Medulla oblongata (tissue), 1 donor: ENCODE results near the gene RAD51B.
"Not testable (repeated sequence)": the region's sequence is repeated elsewhere in the genome, so short reads cannot be mapped to it uniquely, and the experiment has no call there.

Experiments
- DNase-seq: peaks from one replicate; pipeline ENCODE4 v3.0.0-alpha.2; 2015; ENCODE audit errors: extremely low spot score

Gene RAD51B

DNA sequence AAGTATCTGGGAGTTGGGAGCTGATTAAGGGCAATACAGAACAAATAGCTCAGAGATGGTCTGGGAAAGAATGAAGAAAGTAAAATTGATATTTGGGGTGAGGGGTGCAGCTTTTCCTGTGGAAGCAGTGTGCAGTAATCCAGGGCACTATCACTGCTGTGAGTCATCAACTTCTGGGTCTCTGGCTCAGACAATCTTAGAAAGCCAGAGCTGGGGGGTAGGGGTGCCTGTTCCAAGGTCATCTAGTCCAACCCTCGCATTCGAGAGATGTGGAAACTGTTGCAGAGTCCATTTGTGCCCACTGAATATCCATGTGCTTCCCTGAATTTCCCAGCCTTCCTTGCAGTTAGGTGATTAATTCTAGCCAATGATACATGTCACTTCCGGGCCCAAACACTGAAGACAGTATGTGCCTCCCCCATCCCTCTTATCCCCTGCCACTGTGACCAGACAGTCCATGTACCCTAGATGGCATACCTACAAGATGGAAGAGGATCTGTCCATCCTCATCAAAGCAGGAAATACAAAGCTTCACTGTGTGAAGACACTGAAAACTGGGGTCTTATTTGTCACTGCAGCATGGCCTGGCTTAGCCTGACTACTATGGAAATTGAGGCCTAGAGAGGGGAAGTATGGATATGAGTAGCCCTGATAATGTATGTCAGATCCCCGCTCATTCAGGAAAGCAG is 921.4 kb downstream of the RAD51B start:
- no peak for DNase-seq

DNA sequence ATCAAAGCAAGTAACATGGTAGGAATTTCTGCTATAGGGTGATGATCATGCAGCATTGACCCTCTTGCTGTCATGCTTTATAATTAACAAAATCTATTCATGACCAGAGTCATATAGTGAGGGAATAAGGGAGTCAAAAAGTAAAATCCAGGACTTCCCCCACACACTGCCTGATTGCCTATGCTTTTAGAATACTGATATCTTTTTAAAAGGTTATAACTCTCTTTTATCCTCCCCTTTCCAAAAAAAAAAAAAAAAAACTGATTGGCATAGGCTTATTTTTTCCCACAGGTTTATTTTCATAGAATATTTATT is 921.9 kb downstream of the RAD51B start:
- no peak for DNase-seq

DNA sequence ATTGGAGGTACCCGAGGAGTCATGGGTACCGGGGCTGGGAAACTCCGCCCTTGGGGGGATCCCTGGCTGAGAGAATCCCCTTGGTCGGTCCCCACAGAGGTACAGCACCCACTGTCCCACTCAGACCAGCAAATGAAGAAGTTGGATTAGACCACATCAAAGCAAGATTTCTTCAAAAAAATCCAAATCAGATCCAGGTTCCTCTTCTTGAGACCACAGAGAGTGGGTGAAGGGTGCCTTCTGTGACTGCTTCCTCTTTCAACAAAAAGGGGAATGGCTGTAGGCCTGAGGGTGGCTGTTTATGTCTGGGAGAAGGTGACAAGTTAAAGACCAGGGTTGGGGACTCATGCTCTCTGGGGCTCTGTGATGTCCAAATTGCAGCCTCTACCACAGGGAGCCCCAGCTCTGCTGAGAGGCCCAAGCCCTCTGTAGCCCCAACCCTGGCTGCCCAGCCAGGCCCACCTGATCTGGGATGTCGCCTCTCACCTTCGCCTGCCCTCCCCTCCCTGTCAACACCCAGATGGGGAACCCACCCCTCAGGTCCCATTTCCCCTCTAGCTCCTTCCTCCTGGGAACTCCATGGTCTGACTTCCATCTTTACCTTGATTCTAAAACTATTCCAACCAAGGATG is 922.4 kb downstream of the RAD51B start:
- DNase-seq: peak; percentile 90

DNA sequence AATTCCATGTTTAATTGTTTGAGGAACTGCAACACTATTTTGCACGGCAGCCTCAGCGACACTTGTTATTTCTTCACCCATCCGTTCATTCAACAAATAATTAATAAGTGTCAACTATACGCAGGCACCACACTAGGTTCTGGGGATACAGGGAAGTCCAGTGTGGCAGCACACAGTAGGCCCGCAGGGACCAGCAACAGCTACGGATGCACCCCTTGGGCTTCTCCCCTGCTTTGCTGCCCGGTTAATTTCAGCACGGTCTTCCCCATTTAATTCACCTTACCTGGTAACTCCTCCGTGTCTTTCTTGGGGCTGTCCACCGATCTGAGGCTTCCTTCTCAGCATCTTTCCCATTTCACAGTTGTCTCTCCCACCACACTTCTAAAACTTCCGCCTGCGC is 925.0 kb downstream of the RAD51B start:
- DNase-seq: no peak

DNA sequence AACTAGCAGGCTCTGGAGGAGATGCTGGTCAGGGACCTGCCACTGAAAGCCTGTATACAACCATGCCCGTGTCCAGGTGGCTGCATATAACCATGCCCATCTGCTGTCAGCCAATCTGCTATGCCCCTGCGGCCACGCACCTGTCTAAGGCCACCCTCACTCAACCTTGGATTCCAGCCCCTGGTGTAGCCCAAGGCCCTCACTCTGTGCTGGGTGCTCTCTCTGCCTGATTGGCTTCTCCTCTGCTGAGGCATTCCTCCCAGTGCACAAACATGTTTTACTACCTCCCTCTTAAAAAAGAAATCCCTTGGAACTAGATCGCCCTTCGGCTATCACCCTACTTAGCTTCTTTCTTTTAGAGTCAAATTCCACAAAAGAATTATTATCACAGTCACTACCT is 927.8 kb downstream of the RAD51B start:
- no peak for DNase-seq

DNA sequence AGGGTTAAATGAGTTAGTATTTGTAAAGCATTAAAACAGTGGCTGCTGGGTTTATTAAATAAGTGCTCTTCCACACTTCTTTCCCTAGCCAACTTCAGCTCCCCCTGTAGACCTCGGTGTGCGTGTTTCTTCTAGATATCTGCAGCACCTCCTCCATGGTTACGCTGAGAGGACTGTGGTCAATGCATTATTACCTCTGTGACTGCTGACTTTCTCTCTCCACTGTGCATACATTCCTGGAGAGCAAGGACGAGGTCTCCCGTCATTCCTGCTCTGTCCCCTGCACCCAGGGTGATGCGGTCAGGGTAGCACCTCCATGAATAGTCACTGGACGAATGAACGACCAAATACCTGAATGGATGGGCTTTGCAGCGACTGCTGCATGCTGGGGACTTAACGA is 928.7 kb downstream of the RAD51B start:
- no peak for DNase-seq

DNA sequence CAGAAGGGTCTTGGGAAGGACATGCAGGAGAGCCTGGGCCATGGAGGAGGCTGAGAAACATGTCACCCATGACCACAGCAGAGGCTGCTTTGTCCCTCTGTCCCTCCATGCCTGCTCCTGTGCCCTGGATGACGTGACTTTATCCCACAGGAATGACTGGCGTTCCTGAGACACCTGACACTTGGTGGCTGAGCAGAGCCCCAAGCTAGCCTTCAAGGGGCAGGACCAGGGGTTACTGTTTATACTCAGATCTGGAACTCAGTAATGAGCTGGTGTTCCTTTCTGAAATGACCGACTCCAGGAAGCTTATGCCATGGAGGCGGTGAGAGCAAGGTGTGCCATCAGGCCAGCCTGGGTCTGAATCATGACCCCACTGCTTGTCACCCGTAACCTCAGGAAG is 929.1 kb downstream of the RAD51B start:
- no peak for DNase-seq

DNA sequence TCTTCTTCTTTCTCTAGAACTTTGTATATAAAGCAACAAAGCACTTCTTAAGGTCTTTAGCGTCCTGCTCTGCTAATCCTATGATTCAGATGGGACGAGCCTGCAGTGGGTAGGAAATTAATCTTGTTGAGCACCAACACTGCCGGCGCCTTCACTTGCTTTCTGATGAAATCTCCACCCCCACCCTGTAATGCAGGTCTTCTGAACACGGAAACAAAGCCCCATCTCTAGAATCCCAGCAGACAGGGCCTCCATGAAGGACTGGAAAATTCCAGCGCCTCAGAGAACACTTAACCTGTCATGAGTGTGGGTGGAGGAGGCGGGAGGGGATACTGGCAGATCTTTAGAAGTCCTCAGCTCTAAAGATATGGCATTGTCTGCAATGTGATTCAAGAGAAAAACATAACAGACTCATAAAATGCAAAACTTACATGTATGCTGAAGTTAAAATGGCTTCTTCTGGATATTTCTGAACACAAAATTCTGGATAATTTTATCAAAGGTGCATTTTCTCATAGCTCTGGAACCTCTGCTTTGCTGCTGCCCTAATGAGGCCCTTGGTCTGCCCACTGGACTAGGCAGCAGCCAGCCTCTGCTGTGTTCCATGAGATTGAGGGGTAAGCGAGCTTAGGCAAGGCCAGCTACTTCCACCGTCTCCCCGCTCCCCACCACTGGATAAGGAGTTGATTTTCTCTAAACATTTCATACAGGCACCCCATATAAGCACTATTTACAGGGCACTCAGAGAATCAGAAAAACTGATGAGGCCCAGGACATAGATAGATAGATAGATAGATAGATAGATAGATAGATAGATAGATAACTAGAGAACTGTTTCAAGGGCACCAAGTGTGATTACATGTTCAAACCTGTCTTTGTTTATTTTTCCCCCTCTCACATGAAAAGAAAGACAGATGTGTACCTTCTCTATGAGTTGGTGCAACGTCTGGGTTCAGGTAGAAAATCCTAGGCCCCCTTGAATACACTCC is 930.2 kb downstream of the RAD51B start:
- DNase-seq: no peak

DNA sequence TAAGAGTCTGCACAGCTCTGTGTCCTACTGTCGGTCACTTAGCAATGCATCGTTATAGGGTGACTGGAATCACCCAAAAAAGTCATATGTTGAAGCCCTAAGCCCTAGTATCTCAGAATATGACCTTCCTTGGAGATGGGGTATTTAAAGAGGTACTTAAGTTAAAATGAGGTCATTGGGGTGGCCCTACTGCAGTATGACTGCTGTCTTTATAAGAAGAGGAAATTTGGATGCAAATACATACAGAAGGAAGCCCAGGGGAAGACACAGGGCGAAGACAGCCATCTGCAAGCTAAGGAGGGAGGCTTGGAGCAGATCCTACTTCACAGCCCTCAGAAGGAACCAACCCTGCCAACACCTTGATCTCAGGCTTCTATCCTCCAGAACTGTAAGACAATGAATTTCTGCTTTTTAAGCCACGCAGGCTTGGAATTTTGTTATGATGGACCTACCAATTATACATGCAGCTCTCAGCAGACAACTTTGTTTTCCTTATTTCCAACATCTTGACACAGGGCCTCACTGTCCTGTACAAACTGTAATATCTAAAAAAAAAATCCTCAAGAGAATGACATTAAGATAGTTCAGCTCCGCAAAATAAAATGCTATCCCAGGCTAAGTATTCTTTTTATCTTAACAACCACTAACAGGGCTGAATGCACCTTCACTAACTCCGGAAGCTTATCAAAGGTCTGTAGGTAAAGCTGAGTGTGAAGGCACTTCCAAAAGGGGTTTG is 932.9 kb downstream of the RAD51B start:
- DNase-seq: no peak

DNA sequence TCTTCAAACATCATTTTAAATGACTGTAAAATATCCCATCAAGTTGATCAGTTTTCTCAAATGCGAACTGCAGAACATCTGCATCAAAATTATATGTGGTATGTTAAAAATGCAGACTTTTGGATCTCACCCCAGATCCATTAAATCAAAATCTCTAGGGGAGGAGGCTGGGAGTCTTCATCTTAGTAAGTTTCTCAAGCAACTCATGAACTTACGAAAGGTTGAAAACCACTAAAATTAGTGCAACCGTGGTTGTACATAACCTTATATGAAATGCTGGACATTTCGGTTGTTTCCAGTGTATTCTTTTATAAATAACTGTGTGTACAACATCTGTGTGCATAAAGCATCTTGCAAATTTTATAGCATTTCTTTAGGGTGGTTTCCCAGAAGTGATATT is 934.1 kb downstream of the RAD51B start:
- no peak for DNase-seq

DNA sequence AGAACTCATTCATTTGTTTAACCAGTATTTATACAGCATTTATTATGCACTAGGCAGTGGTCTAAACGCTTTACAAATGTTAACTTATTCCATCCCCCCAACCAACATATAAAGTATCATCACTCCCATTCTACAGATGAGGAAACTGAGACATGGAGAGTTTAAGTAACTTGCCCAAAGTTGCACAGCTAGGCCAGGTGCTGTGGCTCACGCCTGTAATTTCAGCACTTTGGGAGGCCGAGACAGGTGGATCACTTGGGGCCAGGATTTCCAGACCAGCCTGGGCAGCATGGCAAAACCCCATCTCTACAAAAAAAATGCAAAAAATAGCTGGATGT is 935.4 kb downstream of the RAD51B start:
- DNase-seq: no peak

DNA sequence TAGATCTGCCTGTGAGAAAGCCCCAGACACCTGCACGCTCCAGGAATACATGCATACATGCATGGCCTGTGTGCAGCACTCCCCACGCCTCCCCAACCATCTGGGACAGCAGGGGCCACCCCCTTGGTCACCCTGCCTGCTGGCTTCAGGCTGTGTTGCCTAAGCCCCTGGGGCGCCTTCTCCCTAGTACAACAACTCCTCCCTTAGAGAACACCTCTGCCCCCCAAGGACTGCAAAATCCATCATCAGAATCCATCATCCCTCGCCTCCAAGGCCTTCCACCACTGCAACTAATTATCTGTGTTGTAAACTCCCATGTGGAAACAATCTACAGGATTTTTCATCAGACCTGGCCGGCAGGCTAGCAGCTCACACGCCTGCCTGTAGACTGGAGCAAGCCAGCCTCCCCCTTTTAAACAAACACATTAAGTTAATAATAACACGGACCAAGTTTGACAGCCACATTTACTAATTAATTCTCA is 936.5 kb downstream of the RAD51B start:
- DNase-seq: no peak

DNA sequence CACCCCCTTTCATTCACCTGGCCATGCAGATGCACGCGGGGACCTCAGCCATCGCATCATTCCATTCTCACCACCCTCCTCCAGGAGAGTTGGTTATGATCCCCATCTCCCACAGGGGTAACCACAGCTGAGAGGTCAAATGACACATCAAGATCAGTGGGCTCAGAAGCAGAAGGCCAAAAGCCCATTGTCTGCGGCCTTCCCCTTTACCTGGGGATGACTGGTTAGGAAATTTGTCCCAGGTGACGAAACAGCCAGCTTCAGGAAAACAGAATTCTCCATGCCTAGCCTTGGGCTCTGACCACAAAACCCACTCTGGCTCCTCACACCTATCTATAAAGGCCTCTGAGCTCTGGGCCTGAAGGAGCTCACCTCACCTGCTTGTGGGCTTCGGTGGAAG is 937.2 kb downstream of the RAD51B start:
- no peak for DNase-seq

DNA sequence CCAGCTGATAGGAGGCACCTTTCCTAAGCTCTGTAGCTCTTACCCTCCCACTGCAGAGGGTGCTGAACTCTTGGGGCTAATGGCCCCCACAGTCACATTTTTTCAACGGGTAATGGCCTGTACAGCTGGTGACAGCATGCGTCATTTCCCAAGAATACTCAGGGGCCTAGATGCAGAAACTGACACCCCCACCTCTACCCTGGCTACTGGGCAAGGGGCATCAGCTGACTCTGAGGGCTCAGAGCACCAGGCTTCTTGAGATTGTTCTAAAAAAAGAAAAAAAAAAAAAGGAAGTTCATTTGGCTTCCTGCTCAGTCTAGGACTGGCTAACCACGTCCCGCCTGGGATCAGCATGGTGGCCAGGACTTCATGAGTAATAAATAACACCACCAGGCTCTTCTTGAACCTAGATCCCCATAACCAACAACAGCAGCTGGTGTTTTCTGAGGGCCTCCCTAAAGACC is 938.1 kb downstream of the RAD51B start:
- DNase-seq: peak; percentile 85

DNA sequence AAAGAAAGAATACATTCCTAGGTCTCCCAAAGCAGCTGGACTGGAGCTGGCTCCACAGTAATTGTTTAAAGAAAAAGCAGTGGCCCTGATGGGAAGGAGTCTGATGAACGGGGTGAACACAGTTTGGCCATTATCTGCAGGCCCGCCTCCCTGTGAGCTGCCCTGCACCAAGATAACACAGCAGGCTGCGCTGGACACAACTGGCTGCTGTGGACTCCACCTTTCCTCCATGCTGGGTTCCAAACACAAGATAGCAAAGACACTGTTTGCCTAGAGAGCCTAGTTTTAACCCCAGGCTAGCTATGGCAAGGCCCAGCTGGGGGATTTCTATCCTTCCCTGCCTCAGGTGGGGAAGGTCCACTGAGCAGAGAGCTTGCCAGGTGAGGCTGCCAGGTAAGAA is 938.7 kb downstream of the RAD51B start:
- no peak for DNase-seq

DNA sequence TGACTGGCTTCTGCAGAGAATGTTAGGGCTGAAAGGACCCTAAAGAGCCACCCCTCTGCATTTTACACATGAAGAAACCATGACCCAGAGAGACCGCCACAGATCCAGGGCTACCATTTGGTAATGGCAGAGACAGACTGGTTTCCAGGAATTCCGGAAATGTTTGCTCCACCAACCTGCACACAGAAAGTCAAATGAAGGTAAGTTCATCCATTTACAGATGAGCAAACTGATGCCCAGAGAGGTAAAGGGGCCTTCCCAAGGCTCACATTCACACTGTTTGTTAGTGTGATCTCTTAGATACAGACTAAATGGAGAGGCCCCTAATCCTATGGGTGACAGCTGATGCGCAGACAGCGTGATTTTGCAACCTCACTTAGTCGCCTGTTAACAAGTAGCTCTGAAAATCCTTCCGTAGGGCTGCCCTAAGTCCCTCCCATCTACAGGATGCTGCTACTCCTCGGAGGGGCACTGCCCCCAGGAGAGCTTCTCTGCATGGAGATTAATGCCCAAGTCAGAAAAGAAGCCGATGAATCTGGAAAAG is 939.5 kb downstream of the RAD51B start:
- DNase-seq: no peak

DNA sequence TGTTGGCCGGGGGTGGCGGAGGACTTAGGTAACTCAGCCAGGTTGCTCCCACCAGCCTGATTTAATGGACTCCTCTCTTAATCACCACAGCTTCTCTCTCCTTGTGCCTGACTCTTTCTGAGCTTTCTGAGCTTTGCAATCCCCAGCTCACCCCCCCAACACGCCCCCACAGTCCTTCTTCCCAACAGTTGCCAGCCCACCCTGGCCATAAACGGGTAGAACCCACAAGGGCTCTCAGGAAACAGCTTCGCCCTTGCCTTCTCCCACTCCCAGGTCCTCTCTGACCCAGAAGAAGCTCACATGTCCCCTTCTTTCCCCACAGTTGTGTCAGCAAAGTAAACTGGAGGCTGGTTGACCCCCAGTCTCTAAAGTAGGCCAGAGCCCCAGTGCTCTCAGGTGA is 940.4 kb downstream of the RAD51B start:
- DNase-seq: no peak

DNA sequence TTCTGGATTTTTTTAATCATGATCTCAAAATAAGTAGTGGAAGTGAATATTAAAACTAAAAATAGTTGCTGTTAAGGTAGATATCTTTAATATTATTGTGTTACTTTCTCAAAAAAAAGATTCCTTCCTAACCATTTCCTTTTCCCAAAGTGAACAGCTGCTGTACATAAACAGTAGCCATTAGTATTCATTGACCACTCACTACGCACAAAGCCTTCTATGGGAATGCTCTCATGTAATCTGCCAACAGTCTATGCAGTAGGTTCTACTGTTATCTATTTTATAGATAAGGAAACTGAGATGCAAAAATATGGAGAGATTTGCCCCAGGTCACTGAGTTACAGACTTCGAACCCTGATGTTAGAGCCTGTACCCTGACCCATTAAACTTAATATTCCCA is 941.2 kb downstream of the RAD51B start:
- DNase-seq: no peak

DNA sequence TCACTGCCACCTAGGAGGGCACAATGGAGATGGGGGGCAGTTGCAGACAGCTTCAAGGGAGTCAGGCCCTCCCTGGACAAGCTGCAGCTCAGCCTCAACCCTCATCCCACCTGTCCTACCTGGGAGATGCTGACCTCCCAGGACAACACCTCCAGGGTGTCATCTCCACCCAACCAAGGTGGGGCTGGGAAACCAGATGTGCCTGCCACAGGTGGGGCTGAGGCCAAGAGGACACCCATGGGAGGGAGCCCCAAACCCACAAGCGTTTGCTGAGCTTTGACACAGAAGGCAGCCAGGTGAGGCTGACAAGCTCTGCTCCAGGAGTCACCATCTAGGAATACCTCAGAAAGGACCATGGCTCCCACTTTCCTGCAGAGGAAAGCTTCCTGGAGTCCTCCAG is 941.8 kb downstream of the RAD51B start:
- no peak for DNase-seq

DNA sequence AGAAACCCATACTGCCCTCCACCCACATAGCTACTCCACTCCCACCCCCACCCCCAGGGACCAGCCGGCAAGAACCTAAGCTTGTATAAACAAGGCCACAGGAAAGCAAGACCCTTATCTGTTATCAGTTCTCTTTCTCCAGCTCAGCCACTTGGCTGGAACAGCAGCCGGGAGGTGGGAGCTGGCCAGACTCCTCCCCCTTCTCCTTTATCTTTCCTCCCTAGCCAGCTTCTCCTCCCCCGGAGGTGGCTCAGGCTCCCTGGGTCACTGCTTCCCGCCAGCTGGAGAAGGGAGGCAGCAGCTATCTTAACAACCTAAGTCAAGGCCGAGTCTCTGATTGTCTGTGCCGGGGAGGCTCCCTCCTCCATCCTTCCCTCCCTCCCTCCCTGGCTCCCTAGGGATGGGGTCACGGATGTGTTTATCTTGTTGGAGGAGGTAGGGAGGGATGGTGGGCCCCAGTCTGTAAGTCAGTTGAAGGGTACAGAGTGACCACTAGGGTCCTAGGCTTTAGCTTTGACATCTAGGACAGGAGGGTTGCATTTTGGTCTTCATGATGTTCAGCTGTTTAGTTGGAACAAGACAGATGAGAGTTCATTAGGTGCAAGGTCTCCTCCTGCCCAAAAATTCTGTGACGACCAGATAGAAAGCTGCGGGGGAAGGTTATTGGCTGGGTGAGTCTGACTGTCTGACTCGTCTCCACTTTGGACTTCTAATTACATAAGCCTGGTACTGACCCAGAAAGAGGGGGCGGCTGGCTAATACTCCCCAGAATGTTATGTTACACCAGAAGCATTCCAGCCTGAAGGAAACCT is 943.6 kb downstream of the RAD51B start:
- DNase-seq: no peak

DNA sequence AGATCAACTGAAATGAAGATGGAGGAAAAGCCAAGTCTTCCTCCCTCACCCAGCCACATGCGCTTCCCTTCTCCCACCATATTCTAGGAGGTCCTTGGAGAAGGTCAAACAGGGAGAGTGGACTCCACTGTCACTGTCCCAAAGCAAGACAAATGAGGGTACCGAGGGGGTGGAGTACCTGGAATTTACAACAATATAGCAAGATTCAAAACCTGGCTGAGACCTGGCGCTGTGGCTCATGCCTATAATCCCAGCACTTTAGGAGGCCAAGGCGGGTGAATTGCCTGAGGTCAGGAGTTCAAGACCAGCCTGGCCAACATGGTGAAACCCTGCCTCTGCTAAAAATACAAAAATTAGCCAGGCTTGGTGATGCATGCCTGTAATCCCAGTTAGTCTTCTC is 944.3 kb downstream of the RAD51B start:
- DNase-seq: not testable (repeated sequence)
